H1 (cell line): ENCODE results near the gene GTF3C5. TPM values are rescaled to one million over a fixed set of nuclear protein-coding genes. Genes with fewer than 3 reads are reported as not detected.

ENCODE experiments used
- CTCF ChIA-PET: fragments of 300-600 bp; sonication (Branson Sonifier 250); formaldehyde crosslinking; loops from one replicate; lab custom pipeline; 2021; ENCODE audit not compliant: partially characterized antibody; lab: Charles Lee
- POLR2A ChIA-PET: fragments of 300-600 bp; sonication (Branson Sonifier 250); formaldehyde crosslinking; loops from one replicate; lab custom pipeline; 2021; ENCODE audit warnings: inconsistent platforms; ENCODE audit not compliant: partially characterized antibody; lab: Charles Lee
- DNase-seq, 2 experiments: peaks; one replicate each; pipeline versions ENCODE4 v3.0.0 to v3.0.0-alpha.2; 2010 to 2022; ENCODE audit warnings: low spot score in 2 of 2, low read depth in 1 of 2, mixed read lengths in 1 of 2
- FAIRE-seq: peaks from 2 replicates; lab custom pipeline; 2011; peaks lifted over from hg19 to GRCh38; lab: Jason Lieb, UNC
- H2AFZ ChIP-seq: 2 replicates; pipeline ENCODE4 v1.8.1; 2012; ENCODE audit warnings: low read length, inconsistent platforms
- H2AK5ac ChIP-seq: 2 replicates; pipeline ENCODE4 v1.6.1; 2013; ENCODE audit warnings: low read depth, low read length
- H2BK120ac ChIP-seq: replicated peaks from 2 replicates; pipeline ENCODE3; 2013; ENCODE audit warnings: low read depth, low read length, inconsistent platforms
- H2BK12ac ChIP-seq: 2 replicates; pipeline ENCODE4 v1.6.1; 2013; ENCODE audit warnings: low read depth, low read length
- H2BK15ac ChIP-seq: 2 replicates; pipeline ENCODE4 v1.6.1; 2013; ENCODE audit warnings: low read length
- H2BK20ac ChIP-seq: 2 replicates; pipeline ENCODE4 v1.6.1; 2013; ENCODE audit warnings: low read length
- H2BK5ac ChIP-seq: 2 replicates; pipeline ENCODE4 v1.6.1; 2013; ENCODE audit warnings: low read depth, low read length
- H3K14ac ChIP-seq: 2 replicates; pipeline ENCODE4 v1.6.1; 2013; ENCODE audit warnings: inconsistent platforms; ENCODE audit not compliant: insufficient read length
- H3K18ac ChIP-seq: 2 replicates; pipeline ENCODE4 v1.6.1; 2013; ENCODE audit warnings: low read length; ENCODE audit errors: extremely low read depth
- H3K23ac ChIP-seq: 2 replicates; pipeline ENCODE4 v1.6.1; 2013; ENCODE audit warnings: inconsistent platforms; ENCODE audit not compliant: insufficient read length
- H3K23me2 ChIP-seq: 2 replicates; pipeline ENCODE4 v1.6.1; 2013; ENCODE audit warnings: low read depth, low read length
- H3K27ac ChIP-seq: 2 replicates; pipeline ENCODE4 v1.6.1; 2011; ENCODE audit warnings: low read depth, low read length, inconsistent platforms
- H3K27me3 ChIP-seq, 4 experiments: replicated peaks in 1 of 4; 1 replicate in 1 of 4; 2 replicates in 3 of 4; pipeline versions ENCODE4 v1.6.1 to v1.8.1; 2011 to 2013; ENCODE audit warnings: low read length in 3 of 4, mild to moderate bottlenecking in 3 of 4, inconsistent platforms in 2 of 4, mixed read lengths in 2 of 4, moderate library complexity in 1 of 4; ENCODE audit not compliant: control insufficient read depth in 3 of 4, insufficient read depth in 3 of 4; ENCODE audit errors: extremely low read depth in 1 of 4
- H3K36me3 ChIP-seq, 4 experiments: 2 replicates each; pipeline versions ENCODE4 v1.6.1 to v1.8.1; 2011 to 2013; ENCODE audit warnings: mild to moderate bottlenecking in 4 of 4, low read length in 3 of 4, moderate library complexity in 2 of 4, control low read depth in 1 of 4, inconsistent platforms in 1 of 4; ENCODE audit not compliant: insufficient read depth in 4 of 4, control insufficient read depth in 2 of 4
- H3K4ac ChIP-seq: replicated peaks from 2 replicates; pipeline ENCODE3; 2013; ENCODE audit warnings: low read length, low read depth, mixed read lengths, inconsistent platforms; ENCODE audit not compliant: insufficient read length
- H3K4me1 ChIP-seq, 4 experiments: replicated peaks in 1 of 4; 1 replicate in 1 of 4; 2 replicates in 3 of 4; pipeline versions ENCODE4 v1.6.1 to v1.8.1; 2011 to 2013; ENCODE audit warnings: low read length in 3 of 4, inconsistent platforms in 2 of 4, mixed read lengths in 1 of 4; ENCODE audit not compliant: insufficient read depth in 4 of 4, control insufficient read depth in 3 of 4
- H3K4me2 ChIP-seq, 2 experiments: 2 replicates each; pipeline versions ENCODE4 v1.6.1 to v1.8.1; 2011 to 2013; ENCODE audit warnings: low read depth in 2 of 2, low read length in 2 of 2, control low read depth in 1 of 2, inconsistent platforms in 1 of 2, mild to moderate bottlenecking in 1 of 2; ENCODE audit not compliant: insufficient read depth in 1 of 2
- H3K4me3 ChIP-seq, 4 experiments: fragments of 200-600, 300-600 bp in 1 of 4; sonication (generic), shearing (Covaris generic), sonication (Bioruptor Twin) in 1 of 4; 2 replicates each; pipeline versions ENCODE4 v1.5.1 to v1.8.1; 2011 to 2016; ENCODE audit warnings: low read length in 4 of 4, low read depth in 3 of 4, control low read depth in 2 of 4, inconsistent platforms in 2 of 4, mild to moderate bottlenecking in 2 of 4, mixed read lengths in 1 of 4, moderate library complexity in 1 of 4; ENCODE audit not compliant: insufficient read depth in 2 of 4; ENCODE audit errors: extremely low read depth in 1 of 4
- H3K56ac ChIP-seq: replicated peaks from 2 replicates; pipeline ENCODE3; 2013; ENCODE audit warnings: low read depth, mild to moderate bottlenecking, mixed read lengths, low read length, inconsistent platforms; ENCODE audit not compliant: insufficient read length
- H3K79me1 ChIP-seq: 2 replicates; pipeline ENCODE4 v1.6.1; 2013; ENCODE audit warnings: low read depth, low read length, control low read depth
- H3K79me2 ChIP-seq, 2 experiments: 2 replicates each; pipeline versions ENCODE4 v1.6.1 to v1.8.1; 2012 to 2013; ENCODE audit warnings: low read length in 2 of 2, mild to moderate bottlenecking in 2 of 2, inconsistent platforms in 1 of 2; ENCODE audit not compliant: insufficient read depth in 2 of 2, control insufficient read depth in 1 of 2
- H3K9ac ChIP-seq, 4 experiments: replicated peaks in 1 of 4; 1 replicate in 1 of 4; 2 replicates in 3 of 4; pipeline versions ENCODE4 v1.6.1 to v1.8.1; 2011 to 2013; ENCODE audit warnings: low read depth in 3 of 4, low read length in 3 of 4, control low read depth in 2 of 4, mild to moderate bottlenecking in 2 of 4, moderate library complexity in 2 of 4, inconsistent platforms in 1 of 4; ENCODE audit errors: extremely low read depth in 1 of 4
- H3K9me3 ChIP-seq, 2 experiments: 2 replicates each; pipeline versions ENCODE4 v1.6.1 to v1.8.1; 2012 to 2013; ENCODE audit warnings: mild to moderate bottlenecking in 2 of 2, moderate library complexity in 2 of 2, control low read depth in 1 of 2, inconsistent platforms in 1 of 2, low read depth in 1 of 2, low read length in 1 of 2, mixed read lengths in 1 of 2; ENCODE audit not compliant: insufficient read depth in 2 of 2
- H4K20me1 ChIP-seq, 2 experiments: replicated peaks in 1 of 2; 2 replicates each; pipeline versions ENCODE3 to v1.8.1; 2011 to 2013; ENCODE audit warnings: inconsistent platforms in 2 of 2, low read length in 2 of 2, mild to moderate bottlenecking in 1 of 2; ENCODE audit not compliant: insufficient read depth in 2 of 2, control insufficient read depth in 1 of 2
- H4K5ac ChIP-seq: 2 replicates; pipeline ENCODE4 v1.6.1; 2013; ENCODE audit warnings: low read length, low read depth, mixed read lengths, inconsistent platforms; ENCODE audit not compliant: insufficient read length
- H4K8ac ChIP-seq: 2 replicates; pipeline ENCODE4 v1.8.0; 2013; ENCODE audit warnings: mild to moderate bottlenecking, moderate library complexity, low read length, inconsistent platforms; ENCODE audit not compliant: insufficient read depth; ENCODE audit errors: extremely low read depth
- H4K91ac ChIP-seq: replicated peaks from 2 replicates; pipeline ENCODE3; 2013; ENCODE audit warnings: low read length, mixed read lengths, inconsistent platforms; ENCODE audit not compliant: insufficient read length
- CBX8 ChIP-seq: fragments of 300-800, 300-1000 bp; sonication (generic); IDR thresholded peaks from 2 replicates; pipeline ENCODE4 v1.7.1; 2016; ENCODE audit warnings: low read depth, low read length, borderline replicate concordance
- GABPA ChIP-seq: IDR thresholded peaks from 2 replicates; pipeline ENCODE4 v1.6.1; 2011; ENCODE audit warnings: mild to moderate bottlenecking, low read length, moderate library complexity, borderline replicate concordance; ENCODE audit not compliant: insufficient read depth
- KDM5A ChIP-seq: fragments of 200-600 bp; IDR thresholded peaks from 2 replicates; pipeline ENCODE4 v1.7.1; 2012; ENCODE audit warnings: mild to moderate bottlenecking, low read length, inconsistent platforms, mixed read lengths
- SIX5 ChIP-seq: IDR thresholded peaks from 2 replicates; pipeline ENCODE4 v1.6.1; 2011; ENCODE audit warnings: mild to moderate bottlenecking, low read depth, low read length
- TEAD4 ChIP-seq: IDR thresholded peaks from 2 replicates; pipeline ENCODE4 v1.6.1; 2012; ENCODE audit warnings: low read depth, low read length, inconsistent platforms, mixed read lengths
- YY1 ChIP-seq: IDR thresholded peaks from 2 replicates; pipeline ENCODE4 v1.6.1; 2011; ENCODE audit warnings: low read depth, mild to moderate bottlenecking, low read length
- WGBS, 2 experiments: shearing (Covaris generic) in 1 of 2; methylation state at CpG; one replicate each; pipeline versions ENCODE4 v1.1.6 to v1.1.7; 2013 to 2015; ENCODE audit warnings: low lambda C conversion rate in 2 of 2, mixed read lengths in 2 of 2, inconsistent platforms in 1 of 2, low coverage in 1 of 2, missing lambda C conversion rate in 1 of 2; ENCODE audit not compliant: insufficient replicate concordance in 2 of 2, insufficient coverage in 1 of 2, insufficient read length in 1 of 2; ENCODE audit errors: extremely low coverage in 1 of 2, missing lambda C conversion rate in 1 of 2; 5-methylcytosine and 5-hydroxymethylcytosine counted together
- polyA plus RNA-seq, 7 experiments: library from polyadenylated mRNA; depleted of rRNA in 3 of 7; stranded (reverse) in 5 of 7; unstranded in 2 of 7; fragments of >200 nt in 5 of 7; fragments of 200-250 nt in 2 of 7; gene quantifications; 1 replicate in 5 of 7; 2 replicates in 1 of 7; 4 replicates in 1 of 7; pipeline versions ENCODE4 v1.2.1 to v1.2.3, GENCODE V29; 2011 to 2013; ENCODE audit warnings: missing spikeins in 2 of 7, mixed read lengths in 2 of 7
- total RNA-seq: library from RNA; stranded (reverse); fragmentation: NEBNext Ultra II Directional; extraction: Animal tissue kit (Norgen Biotek cat#: 25700); gene quantifications from 2 replicates; pipeline ENCODE4 v1.2.1, GENCODE V29; 2021

Gene GTF3C5
- total and polyA plus RNA-seq, 2 of the 8 experiments (the other 6 are each of a cell fraction or from before 2014, with no cell fraction given), result 78.7 to 87.1 TPM

GRCh38 chr9:133063159-133063499, 32.3 kb downstream of the GTF3C5 start:
- H2BK15ac ChIP-seq, result 0 out of 2 replicates have a peak overlapping the region, but pooled peaks have one; percentile 61
- no peak for TF ChIP-seq TEAD4
- no peak for TF ChIP-seq YY1
- TF ChIP-seq SIX5, result no peak
- TF ChIP-seq CBX8, result no peak
- TF ChIP-seq GABPA, result no peak
- TF ChIP-seq KDM5A, result no peak
- CTCF ChIA-PET, result interaction anchor here (1.0 to 1.5 kb wide), 3 partner anchors 11 to 45 kb away, joined by 3 to 6 read pairs (median 3); no protein-coding TSS in a partner anchor
- WGBS, 2 experiments, result 94% methylated on average over 5 of the region's 8 CpGs; no CpG with 5 or more reads in 1 of the 2 experiments
- POLR2A ChIA-PET, result no interaction called here
- H2BK20ac ChIP-seq, result no peak overlapping the region
- peak overlapping the region; percentile 39; the same call in 1 of the 2 replicates for H2BK12ac ChIP-seq
- no peak overlapping the region for H2BK120ac ChIP-seq
- H3K79me2 ChIP-seq, result no peaks in the 10 kb centered on the region
- no peak overlapping the region for H3K4me2 ChIP-seq
- H3K79me1 ChIP-seq, result 0 out of 2 replicates have a peak, but pooled peaks cover 2% of the 10 kb centered on the region
- no peaks in the 10 kb centered on the region for H3K23me2 ChIP-seq
- no peak overlapping the region for H3K9ac ChIP-seq
- H4K8ac ChIP-seq, result no peak overlapping the region
- no peak overlapping the region for H3K56ac ChIP-seq
- peak overlapping the region; percentile 61 for H3K14ac ChIP-seq
- H4K20me1 ChIP-seq, result peaks cover 0 to 3% of the 10 kb centered on the region in 2 experiments
- peaks cover 0 to 1% (median 0%) of the 10 kb centered on the region in 4 experiments; a peak in 3 of 8 replicates for H3K36me3 ChIP-seq
- H3K9me3 ChIP-seq, result no peaks in the 10 kb centered on the region
- peak overlapping the region; percentile 44 for H4K91ac ChIP-seq
- H4K5ac ChIP-seq, result no peak overlapping the region
- no peak overlapping the region for H3K27ac ChIP-seq
- no peak overlapping the region for H2AFZ ChIP-seq
- H2BK5ac ChIP-seq, result peak overlapping the region; percentile 80; the same call in 1 of the 2 replicates
- no peak overlapping the region for H3K23ac ChIP-seq
- H3K4ac ChIP-seq, result no peak overlapping the region
- H3K18ac ChIP-seq, result no peak overlapping the region
- no peak overlapping the region for H3K4me3 ChIP-seq
- no peak for DNase-seq
- H3K4me1 ChIP-seq, result peaks cover 6 to 23% (median 13%) of the 10 kb centered on the region in 4 experiments
- no peak for FAIRE-seq
- peak overlapping the region; percentile 28; the same call in 1 of the 2 replicates for H2AK5ac ChIP-seq
- no peaks in the 10 kb centered on the region for H3K27me3 ChIP-seq
